Stomach smooth muscle (tissue), 2 donors: ENCODE results near the gene PUS3.
"Not testable (repeated sequence)": the region's sequence is repeated elsewhere in the genome, so short reads cannot be mapped to it uniquely, and the experiment has no call there.

Experiments used
- H3K27ac ChIP-seq: one replicate; pipeline ENCODE4 v1.7.0; 2013; ENCODE audit warnings: mild to moderate bottlenecking, low read length, inconsistent platforms
- H3K27me3 ChIP-seq, 2 donors: one replicate each; pipeline ENCODE4 v1.7.0; 2013; ENCODE audit warnings: low read length in 2 of 2; ENCODE audit not compliant: insufficient read depth in 2 of 2, control insufficient read depth in 1 of 2
- H3K36me3 ChIP-seq, 2 donors: one replicate each; pipeline ENCODE4 v1.7.0; 2013; ENCODE audit warnings: low read length in 2 of 2; ENCODE audit not compliant: control insufficient read depth in 2 of 2, insufficient read depth in 2 of 2
- H3K4me1 ChIP-seq: one replicate; pipeline ENCODE4 v1.7.0; 2013; ENCODE audit warnings: low read length; ENCODE audit not compliant: control insufficient read depth, insufficient read depth
- H3K4me3 ChIP-seq, 2 donors: one replicate each; pipeline ENCODE4 v1.7.0; 2013; ENCODE audit warnings: low read length in 2 of 2
- H3K9ac ChIP-seq, 2 donors: one replicate each; pipeline ENCODE4 v1.7.0; 2013; ENCODE audit warnings: low read length in 2 of 2, mild to moderate bottlenecking in 1 of 2
- H3K9me3 ChIP-seq, 2 donors: one replicate each; pipeline ENCODE4 v1.7.0; 2013; ENCODE audit warnings: low read length in 2 of 2; ENCODE audit not compliant: control insufficient read depth in 2 of 2
- donor health status: healthy.
- donor health status: Pancreatic carcinoma.

PUS3 gene

DNA sequence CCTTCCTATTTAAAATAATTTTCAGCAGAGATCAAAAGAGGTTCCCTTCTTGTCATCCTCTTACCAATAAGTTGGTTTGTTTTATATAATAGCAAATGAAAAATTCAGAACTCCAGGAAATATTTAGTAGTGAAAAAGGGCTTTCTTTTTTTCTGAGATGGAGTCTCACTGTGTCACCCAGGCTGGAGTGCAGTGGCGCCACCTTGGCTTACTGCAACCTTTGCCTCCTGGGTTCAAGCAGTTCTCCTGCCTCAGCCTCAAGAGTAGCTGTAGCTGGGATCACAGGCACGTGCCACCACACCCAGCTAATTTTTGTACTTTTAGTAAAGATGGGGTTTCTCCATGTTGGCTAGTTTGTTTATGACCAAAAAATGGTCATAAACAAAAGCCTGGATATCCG lies 11.6 kb upstream of the PUS3 start:
- H3K36me3 ChIP-seq, H3K4me3 ChIP-seq, H3K27me3 ChIP-seq, H3K27ac ChIP-seq, H3K4me1 ChIP-seq, H3K9ac ChIP-seq, H3K9me3 ChIP-seq: not testable (repeated sequence)

DNA sequence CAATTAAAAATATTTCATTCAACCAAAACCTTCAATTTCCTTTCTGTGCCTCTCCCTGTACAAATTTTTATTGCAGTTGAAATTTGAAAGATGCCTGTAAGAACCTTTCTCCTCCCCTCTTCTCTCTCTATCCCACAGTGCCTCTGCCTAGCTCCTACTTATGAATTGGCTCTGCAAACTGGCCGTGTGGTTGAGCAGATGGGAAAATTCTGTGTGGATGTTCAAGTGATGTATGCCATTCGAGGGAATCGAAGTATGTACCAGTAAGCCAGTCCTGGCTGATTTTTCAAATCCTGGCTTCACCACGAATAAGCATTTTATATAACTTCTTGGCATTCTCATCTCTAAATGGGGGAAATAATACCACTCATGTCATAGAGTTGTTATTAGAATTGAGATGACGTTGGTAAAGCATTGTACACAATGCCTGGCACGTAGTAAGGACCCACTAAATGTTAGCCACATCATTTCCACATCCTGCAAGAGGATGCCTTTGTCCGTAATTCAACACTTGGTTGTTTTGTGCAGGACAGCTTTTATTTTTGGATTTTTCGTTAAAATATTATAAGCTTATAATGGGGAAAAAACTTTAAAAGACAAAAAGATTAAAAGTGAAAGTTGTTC lies 7.3 kb upstream of the PUS3 start:
- no peaks in the 10 kb centered on the region for H3K4me1 ChIP-seq
- peaks cover 2 to 4% of the 10 kb centered on the region in 2 donors for H3K27me3 ChIP-seq
- no peaks in the 10 kb centered on the region for H3K9me3 ChIP-seq
- H3K27ac ChIP-seq, result no peak overlapping the region
- no peaks in the 10 kb centered on the region for H3K36me3 ChIP-seq
- no peak overlapping the region for H3K9ac ChIP-seq
- H3K4me3 ChIP-seq, result no peak overlapping the region

DNA sequence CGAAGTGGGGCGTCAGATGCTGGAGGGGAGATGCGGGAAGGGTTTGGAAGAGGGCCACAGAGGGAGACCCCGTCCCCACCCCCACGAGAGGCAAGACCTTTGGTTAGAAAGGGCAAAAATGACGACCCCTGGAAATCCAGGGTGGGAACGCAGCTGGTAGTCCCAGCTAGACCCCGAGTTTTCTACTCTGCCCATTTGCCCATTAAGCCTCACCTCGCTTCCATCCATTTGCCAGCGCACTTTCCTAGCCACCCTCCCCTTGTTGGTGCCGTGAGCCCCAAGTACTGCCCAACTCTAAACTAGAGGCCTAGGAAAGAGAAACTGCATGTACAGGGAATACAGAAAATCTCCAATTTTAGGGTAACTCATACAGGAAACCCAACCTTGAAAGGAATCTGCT lies 1.7 kb upstream of the PUS3 start:
- Histone ChIP-seq H3K27me3 (peaks cover 13 to 21% of the 10 kb centered on the region in 2 donors), H3K27ac (no peak overlapping the region), H3K4me3 (peak overlapping the region in 1 of 2 donors; percentile 40), H3K36me3 (peaks cover 4 to 6% of the 10 kb centered on the region in 2 donors), H3K9me3 (no peaks in the 10 kb centered on the region), H3K4me1 (peaks cover 15% of the 10 kb centered on the region), H3K9ac (no peak overlapping the region)

DNA sequence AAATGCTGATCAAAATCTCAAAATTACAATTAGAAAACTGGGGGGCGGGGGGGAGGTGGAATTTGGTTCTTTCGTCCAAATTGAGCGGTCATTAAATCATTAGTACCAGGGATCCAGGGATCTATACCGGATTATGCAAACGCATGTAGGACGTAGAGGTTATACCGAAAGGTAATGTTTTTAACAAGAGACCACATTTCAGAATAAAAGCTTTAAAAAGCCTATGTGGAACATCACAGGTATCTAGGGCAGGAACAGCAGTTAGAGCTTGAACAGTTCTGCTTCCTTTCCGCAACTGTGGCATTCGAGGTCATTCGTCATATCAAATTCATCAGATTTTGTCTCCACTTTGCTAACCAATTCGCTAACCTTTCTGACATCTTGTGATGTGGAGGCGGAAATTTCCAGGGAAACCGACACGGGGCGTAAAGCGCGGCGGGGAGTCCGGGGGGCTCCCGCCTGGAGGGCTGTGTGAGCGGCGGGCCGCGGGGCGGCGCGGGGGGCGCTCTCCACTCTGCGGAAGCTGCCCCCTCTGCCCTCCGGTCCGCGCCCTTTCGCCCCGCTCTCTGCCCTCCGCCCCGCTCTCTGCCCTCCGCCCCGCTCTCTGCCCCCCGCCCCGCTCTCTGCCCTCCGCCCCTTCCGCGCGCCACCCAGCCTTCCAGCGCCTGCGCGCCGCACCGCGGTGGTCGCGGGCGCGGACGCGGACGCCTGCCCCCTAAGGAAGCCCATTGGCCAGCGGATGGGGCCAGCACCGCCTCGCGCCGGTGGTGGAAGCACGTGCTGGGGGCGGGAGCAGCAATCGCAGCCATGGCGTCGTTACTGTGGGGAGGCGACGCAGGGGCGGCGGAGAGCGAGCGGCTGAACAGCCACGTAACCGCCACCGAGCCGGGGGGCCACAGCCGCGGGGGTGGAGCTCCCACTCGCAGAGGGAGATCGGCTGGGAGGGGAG lies 979 bp upstream of the PUS3 start, which contains the start of gene DDX25:
TSS of gene DDX25 (plus strand) at position 798 of the 949 bp plus-strand sequence. CDS start at position 808, 10 bp downstream.
- peak within 1 kb of the TSS; percentile 66 to 92 for H3K4me3 ChIP-seq
- peaks cover 8 to 12% of the 10 kb centered on the region in 2 donors for H3K36me3 ChIP-seq
- no peak within 1 kb of the TSS for H3K9ac ChIP-seq
- no peaks in the 10 kb centered on the region for H3K9me3 ChIP-seq
- H3K27ac ChIP-seq, result no peak within 1 kb of the TSS
- H3K4me1 ChIP-seq, result peaks cover 15% of the 10 kb centered on the region
- peaks cover 13 to 21% of the 10 kb centered on the region in 2 donors for H3K27me3 ChIP-seq

DNA sequence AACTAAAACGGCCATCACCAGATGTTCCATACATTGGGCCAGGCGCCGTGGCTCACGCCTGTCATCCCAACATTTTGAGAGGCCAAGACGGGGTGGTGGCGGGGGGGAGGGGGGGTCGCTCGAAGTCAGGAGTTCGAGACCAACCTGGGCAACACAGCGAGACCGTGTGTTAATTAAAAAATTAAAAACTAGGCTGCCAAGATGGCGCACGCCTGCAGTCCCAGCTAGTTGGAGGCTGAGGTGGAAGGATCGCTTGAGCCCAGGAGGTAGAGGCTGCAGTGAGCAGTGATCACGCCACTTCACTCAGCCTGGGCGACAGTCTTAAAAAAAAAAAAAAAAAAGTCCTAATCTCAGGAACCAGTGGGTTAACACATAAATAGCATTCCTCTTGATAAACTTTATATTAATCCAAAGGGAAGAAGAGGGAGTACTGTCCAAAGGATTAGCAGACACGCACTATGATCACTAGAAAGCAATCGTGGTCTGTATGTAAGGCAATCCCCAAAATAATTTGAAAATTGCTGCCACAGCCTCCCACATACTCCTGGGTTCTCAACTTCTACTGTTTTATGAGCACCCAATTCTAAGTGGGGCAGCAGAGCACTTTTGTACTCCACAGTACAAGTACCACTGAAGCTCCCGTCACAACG lies 604 bp downstream of the PUS3 start:
- Histone ChIP-seq H3K27me3 (peaks cover 13 to 21% of the 10 kb centered on the region in 2 donors), H3K27ac (peak overlapping the region; percentile 76), H3K9ac (peak overlapping the region; percentile 84 to 94), H3K4me1 (peaks cover 15% of the 10 kb centered on the region), H3K9me3 (no peaks in the 10 kb centered on the region), H3K4me3 (peak overlapping the region; percentile 66 to 92), H3K36me3 (peaks cover 8 to 13% of the 10 kb centered on the region in 2 donors)

DNA sequence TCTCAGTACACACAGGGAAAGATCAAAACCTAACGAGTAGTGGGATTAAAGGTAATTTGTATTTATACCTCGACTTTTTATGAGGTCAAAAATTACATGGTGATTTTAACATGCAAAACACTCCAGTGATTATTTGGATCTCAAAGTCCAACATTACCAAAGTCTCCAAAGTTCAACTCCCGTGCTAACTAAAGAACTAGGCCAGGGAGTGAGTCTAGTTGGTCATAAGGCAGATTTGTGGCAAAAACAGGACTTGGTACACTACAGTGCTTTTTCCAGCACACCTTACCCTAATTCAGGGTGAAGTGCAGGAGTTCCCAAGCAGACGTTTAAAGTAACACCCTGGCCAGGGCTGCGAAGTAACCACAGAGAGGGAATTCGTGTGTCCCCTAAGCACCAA lies 1.1 kb downstream of the PUS3 start:
- Histone ChIP-seq H3K27me3 (peaks cover 13 to 21% of the 10 kb centered on the region in 2 donors), H3K4me3 (peak overlapping the region in 1 of 2 donors; percentile 92), H3K27ac (no peak overlapping the region), H3K4me1 (peaks cover 15% of the 10 kb centered on the region), H3K36me3 (peaks cover 8 to 13% of the 10 kb centered on the region in 2 donors), H3K9me3 (no peaks in the 10 kb centered on the region), H3K9ac (no peak overlapping the region)

DNA sequence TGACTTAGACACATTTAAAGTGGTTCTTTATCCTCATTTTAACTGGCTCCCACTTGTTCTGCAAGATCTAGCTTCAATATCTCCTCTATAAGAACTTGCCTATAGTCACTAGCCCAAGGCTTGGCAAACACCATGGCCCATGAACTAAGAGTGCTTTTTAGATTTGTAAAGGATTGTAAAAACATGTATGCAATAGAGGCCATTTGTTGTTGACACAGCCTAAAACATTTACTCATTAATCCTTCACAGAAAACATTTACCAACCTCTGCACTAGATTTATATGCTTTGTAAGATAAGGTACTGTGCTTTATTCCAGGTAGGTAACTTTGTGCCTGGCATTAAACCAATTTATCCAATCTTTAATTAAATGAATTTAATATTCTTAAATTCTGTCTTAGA lies 10.0 kb downstream of the PUS3 start:
- H3K4me1 ChIP-seq, result no peaks in the 10 kb centered on the region
- no peak overlapping the region for H3K9ac ChIP-seq
- no peak overlapping the region for H3K4me3 ChIP-seq
- no peaks in the 10 kb centered on the region for H3K9me3 ChIP-seq
- no peak overlapping the region for H3K27ac ChIP-seq
- no peaks in the 10 kb centered on the region for H3K27me3 ChIP-seq
- peaks cover 9 to 15% of the 10 kb centered on the region in 2 donors for H3K36me3 ChIP-seq

DNA sequence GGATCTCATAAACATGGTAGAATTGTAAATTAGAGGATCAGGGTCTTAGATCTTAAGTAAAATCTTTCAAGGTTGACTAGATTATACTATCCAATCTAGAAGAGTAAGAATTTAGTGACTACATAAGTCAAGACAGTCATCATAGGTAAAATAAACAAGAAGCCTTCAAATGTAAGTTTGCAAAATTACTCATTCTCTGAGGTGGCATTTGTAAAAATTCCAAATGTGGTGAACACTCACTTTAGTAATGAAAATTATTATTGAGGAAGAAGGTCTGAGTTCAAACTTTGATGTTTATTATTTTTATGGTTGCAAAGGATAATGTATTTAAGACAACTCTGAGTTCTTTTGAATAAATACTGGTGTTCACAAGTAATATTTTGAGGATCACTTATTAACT lies 10.9 kb downstream of the PUS3 start:
- H3K36me3 ChIP-seq, result peaks cover 9 to 15% of the 10 kb centered on the region in 2 donors
- no peak overlapping the region for H3K4me3 ChIP-seq
- no peaks in the 10 kb centered on the region for H3K9me3 ChIP-seq
- no peak overlapping the region for H3K27ac ChIP-seq
- H3K27me3 ChIP-seq, result no peaks in the 10 kb centered on the region
- H3K4me1 ChIP-seq, result peaks cover 4% of the 10 kb centered on the region
- no peak overlapping the region for H3K9ac ChIP-seq

DNA sequence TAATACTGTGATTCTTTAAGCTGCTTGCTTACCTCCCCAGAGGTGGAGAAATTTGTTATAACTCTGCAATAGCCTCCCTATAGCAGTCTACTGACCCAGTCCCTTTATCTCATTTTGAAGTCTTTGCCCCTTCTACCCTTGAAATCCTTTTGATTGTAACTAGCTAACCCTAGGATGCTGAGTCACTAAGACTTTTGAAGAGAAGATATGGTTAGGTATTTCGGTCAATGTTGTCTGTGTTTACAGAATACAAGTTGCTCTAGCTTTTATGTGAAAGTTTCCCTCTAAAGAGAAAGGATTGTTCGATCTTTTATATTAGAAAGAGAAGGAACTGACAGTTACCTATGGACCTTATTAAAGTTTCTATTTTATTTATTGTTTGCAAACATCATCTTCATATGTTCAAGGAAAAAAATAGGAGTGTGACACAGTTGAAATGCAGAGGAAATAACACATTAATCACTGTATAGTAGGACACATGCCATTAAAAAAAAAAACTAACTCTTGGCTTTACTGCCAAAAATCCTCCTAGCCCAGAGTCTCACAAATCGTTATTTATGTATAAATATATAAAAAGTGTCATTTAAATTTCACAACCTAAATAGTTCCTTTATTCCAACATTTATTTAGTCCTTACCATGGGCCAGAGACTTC lies 12.4 kb downstream of the PUS3 start:
- peaks cover 16% of the 10 kb centered on the region for H3K4me1 ChIP-seq
- no peak overlapping the region for H3K9ac ChIP-seq
- no peak overlapping the region for H3K27ac ChIP-seq
- no peaks in the 10 kb centered on the region for H3K9me3 ChIP-seq
- H3K27me3 ChIP-seq, result no peaks in the 10 kb centered on the region
- peaks cover 9 to 13% of the 10 kb centered on the region in 2 donors for H3K36me3 ChIP-seq
- no peak overlapping the region for H3K4me3 ChIP-seq
